ENCODE results near the gene SNX24. TPM values are rescaled to one million over a fixed set of nuclear protein-coding genes. Genes with fewer than 3 reads are reported as not detected.

The SNX24 gene
- total and polyA plus RNA-seq, 9 of the 15 experiments (the other 6 are each of a cell fraction or from before 2014, with no cell fraction given) = 5.3 to 10.1 (median 7.9) TPM

- FAIRE-seq (no peak), DNase-seq (ENCODE audit: extremely low read depth in 1 of 4, low spot score in 3 of 4) (no peak), ATAC-seq (no peak)
- POLR2A ChIA-PET = no interaction called here
- Histone ChIP-seq H3K9ac (ENCODE audit: insufficient read depth in 1 of 2, low read depth in 2 of 2, low read length in 2 of 2) (no peak overlapping the region), H3K4me2 (ENCODE audit: insufficient read depth, low read length) (no peak overlapping the region), H3K79me2 (ENCODE audit: control insufficient read depth, insufficient read depth, low read length) (no peaks in the 10 kb centered on the region), H3K4me1 (replicated peaks in 1 of 2; ENCODE audit: control insufficient read depth in 2 of 2, insufficient read depth in 2 of 2, low read length in 2 of 2) (no peaks in the 10 kb centered on the region), H3K9me3 (replicated peaks; ENCODE audit: control insufficient read depth, insufficient read depth, low read depth, low read length) (no peaks in the 10 kb centered on the region), H3K9me1 (ENCODE audit: control insufficient read depth, insufficient read depth, low read length) (no peaks in the 10 kb centered on the region), H3K27me3 (ENCODE audit: control insufficient read depth in 2 of 2, insufficient read depth in 2 of 2, low read length in 2 of 2) (peaks cover 0 to 8% of the 10 kb centered on the region in 2 experiments; a peak in 1 of 5 replicates), H3K36me3 (ENCODE audit: control insufficient read depth, insufficient read depth, low read length) (no peaks in the 10 kb centered on the region), H4K20me1 (replicated peaks; ENCODE audit: control insufficient read depth, insufficient read depth, low read length) (no peaks in the 10 kb centered on the region), H2AFZ (ENCODE audit: low read depth, low read length) (no peak overlapping the region), H3K4me3 (no peak overlapping the region), H3K27ac (ENCODE audit: extremely low read depth, low read depth, low read length) (no peak overlapping the region)
- 9% methylated on average over 1 of the region's 1 CpG for WGBS (ENCODE audit: insufficient coverage, low coverage, missing lambda C conversion rate)
- intact Hi-C loops (cut with micrococcal nuclease) (no loop called here), in situ Hi-C loops (cut with MboI) (no loop called here)
- no TSS peak for BruUV-seq (replicated peaks)
- TF ChIP-seq HOMEZ (CRISPR knock-in tag; IDR thresholded peaks at IDR 0.05) (no peak), E4F1 (CRISPR knock-in tag; IDR thresholded peaks at IDR 0.05; ENCODE audit: borderline replicate concordance) (no peak), ARID1B (IDR thresholded peaks at IDR 0.05) (no peak), TRIM25 (IDR thresholded peaks at IDR 0.05; ENCODE audit: borderline replicate concordance) (no peak), NKRF (IDR thresholded peaks at IDR 0.05; ENCODE audit: borderline replicate concordance) (no peak), ZNF785 (CRISPR knock-in tag; IDR thresholded peaks at IDR 0.05) (no peak), RNF219 (CRISPR knock-in tag; IDR thresholded peaks at IDR 0.05) (no peak)
- CTCF ChIA-PET (ENCODE audit: low intra/inter-chr PET ratio) = no interaction called here
These were observed 119.7 kb downstream of the SNX24 start for GRCh38 chr5:122965111-122965510.
